ENCODE results near the gene TNK2. TPM values are rescaled to one million over a fixed set of nuclear protein-coding genes. Genes with fewer than 3 reads are reported as not detected.

The TNK2 gene
- total and polyA plus RNA-seq, 2 of the 8 experiments (the other 6 are each of a cell fraction or from before 2014, with no cell fraction given) = 10.4 to 33.9 TPM

- Histone ChIP-seq H2AK5ac (ENCODE audit: low read depth, low read length) (no peak overlapping the region; the same call in 1 of the 2 replicates), H3K14ac (ENCODE audit: insufficient read length) (no peak overlapping the region), H4K8ac (ENCODE audit: extremely low read depth, insufficient read depth, low read length) (peak overlapping the region; percentile 85; the same call in 1 of the 2 replicates), H4K20me1 (replicated peaks in 1 of 2; ENCODE audit: control insufficient read depth in 1 of 2, insufficient read depth in 2 of 2, low read length in 2 of 2) (no peaks in the 10 kb centered on the region), H3K27ac (ENCODE audit: low read depth, low read length) (no peak overlapping the region), H3K4me2 (ENCODE audit: insufficient read depth in 1 of 2, low read depth in 2 of 2, low read length in 2 of 2) (no peak overlapping the region; a peak in 1 of 4 replicates), H3K79me2 (ENCODE audit: control insufficient read depth in 1 of 2, insufficient read depth in 2 of 2, low read length in 2 of 2) (no peaks in the 10 kb centered on the region), H2BK15ac (ENCODE audit: low read length) (peak overlapping the region; percentile 65), H2BK5ac (ENCODE audit: low read depth, low read length) (peak overlapping the region; percentile 71; the same call in 1 of the 2 replicates), H3K18ac (ENCODE audit: extremely low read depth, low read length) (peak overlapping the region; percentile 13; the same call in 1 of the 2 replicates), H4K5ac (ENCODE audit: insufficient read length, low read depth, low read length) (no peak overlapping the region), H3K79me1 (ENCODE audit: low read depth, low read length) (no peaks in the 10 kb centered on the region), H2BK12ac (ENCODE audit: low read depth, low read length) (peak overlapping the region; percentile 81; the same call in 1 of the 2 replicates), H3K4me1 (replicated peaks in 1 of 4; ENCODE audit: control insufficient read depth in 3 of 4, insufficient read depth in 4 of 4, low read length in 3 of 4) (peaks cover 0 to 10% (median 5%) of the 10 kb centered on the region in 4 experiments; a peak in 6 of 7 replicates), H4K91ac (replicated peaks; ENCODE audit: insufficient read length, low read length) (no peak overlapping the region), H3K9ac (replicated peaks in 1 of 4; ENCODE audit: extremely low read depth in 1 of 4, low read depth in 3 of 4, low read length in 3 of 4) (peak overlapping the region in 2 of 4 experiments; percentile 7 to 13; a peak in 1 of 7 replicates), H3K36me3 (ENCODE audit: control insufficient read depth in 2 of 4, insufficient read depth in 4 of 4, low read length in 3 of 4) (no peaks in the 10 kb centered on the region), H3K4ac (replicated peaks; ENCODE audit: insufficient read length, low read depth, low read length) (no peak overlapping the region), H2BK120ac (replicated peaks; ENCODE audit: low read depth, low read length) (no peak overlapping the region), H3K27me3 (replicated peaks in 1 of 4; ENCODE audit: control insufficient read depth in 3 of 4, extremely low read depth in 1 of 4, insufficient read depth in 3 of 4, low read length in 3 of 4) (no peaks in the 10 kb centered on the region), H2BK20ac (ENCODE audit: low read length) (peak overlapping the region; percentile 40; the same call in 1 of the 2 replicates), H2AFZ (ENCODE audit: low read length) (peak overlapping the region; percentile 100), H3K56ac (replicated peaks; ENCODE audit: insufficient read length, low read depth, low read length) (no peak overlapping the region), H3K9me3 (ENCODE audit: insufficient read depth in 2 of 2, low read depth in 1 of 2, low read length in 1 of 2) (peaks cover 0 to 2% of the 10 kb centered on the region in 2 experiments; a peak in 1 of 4 replicates), H3K4me3 (ENCODE audit: extremely low read depth in 1 of 4, insufficient read depth in 2 of 4, low read depth in 3 of 4, low read length in 4 of 4) (no peak overlapping the region), H3K23me2 (ENCODE audit: low read depth, low read length) (no peaks in the 10 kb centered on the region), H3K23ac (ENCODE audit: insufficient read length) (no peak overlapping the region)
- no peak for TF ChIP-seq KDM4A (IDR thresholded peaks at IDR 0.05; ENCODE audit: low read depth, low read length, severe bottlenecking)
- no peak for TF ChIP-seq GTF2F1 (IDR thresholded peaks at IDR 0.05; ENCODE audit: borderline replicate concordance, low read depth, low read length)
- no peak for TF ChIP-seq MAX (IDR thresholded peaks at IDR 0.05)
- no peak for TF ChIP-seq CHD2 (IDR thresholded peaks at IDR 0.05; ENCODE audit: low read length)
- TF ChIP-seq RNF2 (IDR thresholded peaks at IDR 0.05; ENCODE audit: borderline replicate concordance, low read depth, low read length, missing control alignments, poor library complexity, severe bottlenecking) = no peak
- TF ChIP-seq SP4 (IDR thresholded peaks at IDR 0.05; ENCODE audit: low read length) = no peak
- TF ChIP-seq YY1 (IDR thresholded peaks at IDR 0.05; ENCODE audit: low read depth, low read length) = no peak
- TF ChIP-seq TAF1 (IDR thresholded peaks at IDR 0.05; ENCODE audit: low read depth, low read length) = no peak
- TF ChIP-seq PHF8 (conservative IDR thresholded peaks at IDR 0.05; ENCODE audit: low read depth, low read length) = no peak
- no peak for TF ChIP-seq ATF3 (IDR thresholded peaks at IDR 0.05; ENCODE audit: insufficient read depth, low read depth, low read length)
- CTCF ChIA-PET (ENCODE audit: partially characterized antibody) = interaction anchor here (1.0 to 4.2 kb wide), 6 partner anchors 10 to 104 kb away, joined by 3 to 45 read pairs (median 4); no protein-coding TSS in a partner anchor
- WGBS, 2 experiments (ENCODE audit: extremely low coverage in 1 of 2, insufficient coverage in 1 of 2, insufficient read length in 1 of 2, insufficient replicate concordance in 2 of 2, low coverage in 1 of 2, low lambda C conversion rate in 2 of 2, missing lambda C conversion rate in 1 of 2) = 80% methylated on average over 14 of the region's 19 CpGs; no CpG with 5 or more reads in 1 of the 2 experiments
- POLR2A ChIA-PET (ENCODE audit: partially characterized antibody) = no interaction called here
- no peak for FAIRE-seq
- no peak for DNase-seq (ENCODE audit: low read depth in 1 of 2, low spot score in 2 of 2)
Observed at GRCh38 chr3:195839260-195840010, 68.9 kb downstream of the TNK2 start.
